Glomerular endothelial cell (primary cell): ENCODE measurements around the gene ZNF182. TPM values are rescaled to one million over a fixed set of nuclear protein-coding genes. Genes with fewer than 3 reads are reported as not detected.
"Not testable (repeated sequence)": the region's sequence is repeated elsewhere in the genome, so short reads cannot be mapped to it uniquely, and the experiment has no call there.

Experiments
- DNase-seq: peaks from one replicate; pipeline ENCODE4 v3.0.0-alpha.2; 2011; ENCODE audit warnings: low read depth, low spot score; ENCODE audit errors: extremely low read depth
- total RNA-seq: library from RNA; depleted of rRNA; stranded (reverse); fragments of >200 nt; gene quantifications from 2 replicates; pipeline ENCODE4 v1.2.3, GENCODE V29; 2015

ZNF182 gene
- total RNA-seq: 2.2 and 3.4 TPM in 2 replicates

DNA sequence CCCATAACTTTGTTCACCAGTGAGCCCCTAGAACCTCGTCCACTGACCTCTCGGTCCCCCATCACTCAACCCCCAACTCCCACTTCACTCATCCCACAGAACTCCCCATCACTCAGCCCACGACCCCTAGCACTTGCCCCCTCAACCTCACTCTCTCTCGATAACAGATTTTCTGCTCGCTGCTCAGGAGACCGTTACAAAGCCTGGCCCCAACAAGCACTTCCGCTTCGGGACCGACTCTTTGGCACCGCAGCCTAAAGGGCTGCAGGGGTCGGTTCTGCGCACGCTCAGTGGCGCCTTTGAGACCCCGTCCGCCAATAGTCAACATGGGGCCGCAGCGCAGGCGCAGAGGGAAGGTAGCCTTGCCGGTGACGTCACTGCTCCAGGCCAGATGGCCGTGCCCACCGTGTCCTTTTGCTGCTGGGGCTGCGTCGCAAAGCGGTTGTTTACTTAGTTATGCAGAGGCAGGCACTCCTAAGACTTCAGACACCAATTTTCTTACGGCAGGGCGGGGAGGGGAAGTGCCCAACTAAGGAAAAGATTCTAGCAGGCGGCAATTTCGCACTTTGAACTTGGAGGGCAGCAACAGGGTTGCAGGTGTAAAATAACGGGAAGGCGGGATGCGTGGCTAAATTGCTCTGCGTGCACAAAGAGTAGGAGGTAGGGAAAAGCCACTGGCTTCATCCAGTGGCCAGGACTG, at the start of gene ZNF182:
Gene ZNF182 (minus strand): TSS at position 232 of the 700 bp plus-strand sequence. CDS start 1,380 bp downstream, outside the sequence.
- peak; percentile 27 for DNase-seq

- DNase-seq: no peak
These were observed 43.1 kb upstream of the ZNF182 start for GRCh38 chrX:48046846-48047245.

DNA sequence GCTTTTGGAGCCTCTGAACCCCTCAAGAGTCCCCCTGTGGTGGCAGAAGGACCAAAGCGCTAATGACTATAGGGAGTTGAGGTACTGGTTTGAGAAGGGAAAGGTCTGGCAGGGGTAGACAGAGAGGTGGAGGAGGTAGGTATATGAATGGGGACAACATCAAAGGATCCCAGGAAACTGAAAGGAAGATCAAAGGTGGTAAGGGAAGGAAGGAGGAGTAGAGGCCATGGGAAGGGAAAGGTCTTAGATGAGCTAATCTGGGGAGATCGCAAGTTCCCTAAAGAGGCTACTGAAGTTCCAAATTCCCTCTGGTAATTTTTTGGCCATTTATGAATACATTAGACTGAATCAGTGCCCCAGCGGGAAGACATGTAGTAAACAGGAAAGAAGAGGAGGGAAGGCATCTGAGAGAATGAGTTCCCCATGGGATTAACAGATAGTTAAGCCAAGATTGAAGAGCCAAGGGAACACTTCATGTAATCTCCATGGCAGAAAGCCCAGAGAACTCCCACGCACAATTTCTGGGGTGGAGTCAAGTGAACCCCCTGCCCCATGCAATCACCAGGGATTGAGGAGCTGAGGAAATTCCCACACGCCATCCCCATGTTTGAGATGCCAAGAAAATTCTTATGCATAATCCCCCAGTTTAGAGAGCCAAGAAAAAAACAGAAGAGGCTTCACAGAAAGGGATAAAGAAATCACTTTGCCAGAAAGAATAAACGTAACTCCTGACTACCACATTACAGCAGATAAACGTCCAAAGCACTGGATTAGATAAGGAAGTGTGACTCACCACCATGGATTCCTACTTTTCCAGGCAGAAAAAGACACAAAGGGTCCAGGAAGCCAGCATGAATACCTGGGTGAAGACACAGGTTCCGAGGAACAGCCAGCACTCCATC, 41.9 kb upstream of the ZNF182 start:
- peak; percentile 41 for DNase-seq

- no peak for DNase-seq
These were observed 39.3 kb upstream of the ZNF182 start for GRCh38 chrX:48043056-48043455.

DNA sequence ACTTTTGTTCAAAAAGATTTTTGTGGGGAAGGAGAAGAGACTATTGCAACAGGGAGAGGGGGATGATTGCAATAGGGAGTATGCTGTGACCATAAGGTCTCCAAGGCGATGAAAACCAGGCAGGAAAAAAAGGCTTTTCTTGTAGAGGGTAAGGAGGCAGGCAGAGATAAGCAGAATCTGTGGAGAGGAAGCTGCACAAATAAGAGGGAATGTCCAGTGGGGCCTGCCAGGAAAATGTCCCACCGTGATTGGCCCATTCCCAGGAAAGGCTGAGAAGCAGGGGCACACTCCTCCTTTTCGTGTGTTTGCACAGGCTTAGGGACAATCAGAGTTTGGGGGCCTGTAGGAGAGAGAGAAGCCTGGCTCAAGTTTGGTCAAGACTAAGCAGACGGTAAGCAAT, 32.1 kb upstream of the ZNF182 start:
- no peak for DNase-seq

GRCh38 chrX:48030641-48031173, 26.9 kb upstream of the ZNF182 start:
- DNase-seq: not testable (repeated sequence)

- no peak for DNase-seq
These were observed 26.4 kb upstream of the ZNF182 start for GRCh38 chrX:48030237-48030636.

DNA sequence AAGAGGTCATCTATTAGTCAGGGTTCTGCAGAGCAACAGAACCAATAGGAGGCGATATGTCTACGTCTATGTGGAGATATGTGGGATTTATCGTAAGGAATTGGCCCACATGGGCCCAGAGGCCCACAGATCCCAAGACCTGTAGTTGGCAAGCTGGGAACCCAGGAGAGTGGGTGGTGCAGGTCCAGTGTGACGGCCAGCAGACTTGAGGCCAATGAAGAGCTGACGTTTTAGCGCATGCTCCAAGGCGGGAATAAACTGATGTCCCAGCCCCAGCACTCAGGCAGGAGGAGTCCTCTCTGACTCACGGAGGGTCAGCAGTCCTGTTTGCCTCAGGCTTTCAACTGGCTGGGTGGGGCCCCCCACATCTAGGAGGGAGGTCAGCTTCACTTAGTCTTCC, 24.3 kb upstream of the ZNF182 start:
- DNase-seq: no peak

GRCh38 chrX:48027545-48027944, 23.8 kb upstream of the ZNF182 start:
- not testable (repeated sequence) for DNase-seq

GRCh38 chrX:48025561-48025960, 21.8 kb upstream of the ZNF182 start:
- DNase-seq: no peak

GRCh38 chrX:48022738-48023137, 18.9 kb upstream of the ZNF182 start:
- DNase-seq: no peak

DNA sequence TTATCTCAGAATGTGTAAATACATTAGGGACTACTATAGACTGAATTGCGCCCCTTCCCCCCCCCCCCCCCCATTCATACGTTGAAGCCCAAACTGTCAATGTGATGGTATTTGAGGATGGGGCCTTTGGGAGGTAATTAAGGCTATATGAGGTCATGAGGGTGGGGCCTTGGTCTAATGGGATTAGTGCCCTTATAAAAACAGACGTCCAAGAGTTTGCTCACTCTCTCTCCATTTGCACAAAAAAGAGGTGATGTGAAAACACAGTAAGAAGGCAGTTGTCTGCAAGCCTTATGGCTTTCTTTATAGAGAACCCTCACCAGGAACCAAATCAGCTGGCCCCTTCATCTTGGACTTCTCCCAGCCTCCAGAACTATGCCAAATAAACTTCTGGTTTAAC, 18.3 kb upstream of the ZNF182 start:
- no peak for DNase-seq

DNA sequence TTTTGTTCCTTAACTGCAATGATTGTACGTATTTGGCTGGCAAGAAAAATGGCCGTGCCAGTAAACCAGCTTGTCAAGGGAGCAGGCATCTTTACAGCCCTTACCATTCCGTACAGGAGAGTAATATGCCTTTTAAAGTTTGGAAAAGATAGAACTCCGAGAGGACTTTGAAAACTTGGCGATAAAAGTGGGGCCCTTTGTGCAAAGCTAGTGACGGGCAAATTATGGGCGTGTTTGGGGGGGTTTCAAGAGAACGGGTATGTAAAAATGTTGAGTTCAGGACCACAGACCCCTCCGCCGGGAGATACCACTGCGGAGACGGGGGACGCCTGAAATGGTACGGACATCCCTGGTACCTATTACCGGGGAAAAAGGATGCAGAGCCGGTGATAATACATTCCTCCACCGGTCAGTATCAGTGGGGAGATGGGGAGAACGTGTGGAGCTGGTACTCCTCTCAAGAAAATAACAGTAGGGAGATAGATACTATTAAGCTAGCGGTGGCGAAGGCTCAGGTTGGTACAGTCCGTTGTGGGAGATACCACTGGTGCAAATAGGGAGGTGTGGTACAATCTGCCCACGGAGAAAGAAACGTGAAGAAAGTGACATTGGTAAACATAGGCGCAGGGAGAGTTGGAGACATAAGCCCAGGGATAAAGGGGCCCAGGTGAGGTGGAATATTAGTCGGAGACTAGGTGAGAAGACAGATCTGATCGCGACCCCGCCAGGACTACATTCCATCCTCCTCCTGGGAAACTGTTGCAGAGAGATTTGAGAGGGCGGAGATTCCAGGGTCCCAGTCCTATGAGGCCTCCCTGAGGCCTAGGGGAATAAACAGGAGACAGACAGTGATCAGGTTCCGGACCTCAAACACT, 17.5 kb upstream of the ZNF182 start:
- DNase-seq: peak; percentile 70

DNA sequence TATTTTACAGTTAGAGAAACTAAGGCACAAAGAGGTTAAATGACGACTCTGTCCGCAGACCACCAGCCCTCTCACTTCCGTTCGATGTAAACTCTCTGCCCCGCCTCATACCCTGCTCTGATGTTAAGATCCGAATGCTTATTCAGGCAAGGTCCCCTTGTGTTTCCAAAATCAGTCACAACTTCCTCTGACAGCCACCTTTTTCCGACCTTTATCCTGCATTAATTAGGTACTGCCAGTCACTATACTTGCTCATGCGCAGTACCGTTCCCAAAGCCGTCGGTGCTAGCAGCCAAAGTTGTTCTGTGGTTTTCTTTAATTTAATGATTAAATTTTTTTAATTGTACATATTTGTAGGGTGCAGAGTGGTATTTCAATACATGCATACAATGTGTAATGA, 16.7 kb upstream of the ZNF182 start:
- DNase-seq: not testable (repeated sequence)

DNA sequence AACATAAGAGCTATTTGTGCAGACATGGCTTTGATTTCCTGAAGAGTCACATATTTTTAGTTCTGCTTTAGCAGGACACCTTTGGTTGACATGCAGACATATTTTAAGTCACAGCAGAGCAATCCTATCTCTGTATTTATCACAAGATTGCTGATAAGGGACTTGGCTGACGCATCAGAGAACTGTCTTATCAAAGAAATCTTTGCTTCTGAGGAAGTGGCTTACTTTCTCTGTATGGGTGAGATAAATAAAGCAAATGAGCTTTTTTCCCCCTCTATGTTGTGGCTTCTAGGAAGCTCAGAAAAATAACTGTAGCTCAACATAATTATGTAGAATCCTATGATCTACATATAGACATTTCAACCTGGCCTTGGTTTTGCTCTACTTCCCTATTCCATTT, 16.1 kb upstream of the ZNF182 start:
- not testable (repeated sequence) for DNase-seq

GRCh38 chrX:48016583-48017310, 13.0 kb upstream of the ZNF182 start:
- not testable (repeated sequence) for DNase-seq

DNA sequence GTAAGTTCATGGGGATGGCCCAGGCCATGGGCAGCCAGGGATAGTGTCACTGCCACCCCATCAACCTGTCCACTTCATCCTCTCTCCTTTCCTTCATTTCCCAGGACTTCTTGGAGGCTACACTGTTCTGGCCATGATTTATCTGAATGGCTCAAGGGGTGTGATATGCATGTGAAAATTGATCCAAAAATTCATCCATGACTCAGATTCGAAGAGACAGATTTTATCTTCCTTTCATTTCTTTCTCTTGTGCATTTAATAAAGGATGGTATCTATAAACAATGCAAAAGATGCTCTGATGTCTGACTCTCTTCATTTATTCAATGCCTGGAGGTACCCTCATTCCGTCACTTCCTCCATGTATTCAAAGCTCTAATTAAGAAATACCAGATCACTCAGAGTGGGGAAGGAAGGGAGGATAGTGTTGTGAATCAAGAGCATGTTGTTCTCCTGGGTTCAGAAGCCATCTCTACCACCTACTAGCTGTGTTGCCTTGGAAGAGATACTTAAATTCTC, 5.7 kb upstream of the ZNF182 start:
- DNase-seq: not testable (repeated sequence)

- DNase-seq: not testable (repeated sequence)
These were observed 2.9 kb upstream of the ZNF182 start, which contains the start of gene SPACA5 for GRCh38 chrX:48006688-48007087. Gene SPACA5, plus strand, starts transcription at chrX:48006988. Its CDS starts 815 bp downstream, at chrX:48007803.

GRCh38 chrX:48003367-48003757, 427 bp downstream of the ZNF182 start:
- no peak for DNase-seq

DNA sequence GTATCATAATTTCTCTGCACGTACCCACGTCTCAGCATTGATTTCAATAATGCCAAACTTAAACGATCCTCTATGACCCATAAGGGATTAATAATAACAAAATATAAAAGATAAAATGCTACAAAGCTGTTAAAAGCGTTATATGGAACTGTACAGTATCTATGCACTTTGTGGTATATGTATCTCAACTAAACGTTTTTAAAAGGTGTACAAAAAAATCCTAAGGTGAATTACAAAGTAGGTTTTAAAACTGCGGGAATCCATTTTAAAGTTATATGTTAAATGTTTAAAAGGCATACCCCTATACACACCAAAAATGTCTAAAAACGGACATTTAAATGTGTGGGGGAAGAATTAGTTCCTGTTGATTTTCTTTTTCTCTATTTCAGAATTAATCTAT, 860 bp downstream of the ZNF182 start:
- DNase-seq: no peak
